Right ventricle myocardium superior (tissue), 1 donor: ENCODE data around the gene C2orf42. TPM values are rescaled to one million over a fixed set of nuclear protein-coding genes. Genes with fewer than 3 reads are reported as not detected.
"Not testable (repeated sequence)": the region's sequence is repeated elsewhere in the genome, so short reads cannot be mapped to it uniquely, and the experiment has no call there.

ENCODE experiments used
- ATAC-seq: fragments of 200-7000 bp; cut with Tn5 transposase; one replicate; pipeline ENCODE4 v1.9.1; 2020; ENCODE audit warnings: mild to moderate bottlenecking; ENCODE audit not compliant: poor library complexity
- DNase-seq: peaks from one replicate; pipeline ENCODE4 v3.0.0-alpha.2; 2020
- intact Hi-C: fragments of 100-400 bp; cut with DNase I; formaldehyde crosslinking; loops from one replicate; pipeline ENCODE4 v1.11.2; 2022
- total RNA-seq: library from RNA; stranded (reverse); fragmentation: NEBNext Ultra II Directional; extraction: Animal tissue kit (Norgen Biotek cat#: 25700); gene quantifications from one replicate; pipeline ENCODE4 v1.2.1, GENCODE V29; 2021
- donor health status: DM: no; HTN: yes; CAD: no; lungs with severe emphysema.

C2orf42 gene
- total RNA-seq, 1 donor from 2014 or later, result 13.6 TPM

GRCh38 chr2:70187170-70187569 is 3.6 kb downstream of the C2orf42 start:
- DNase-seq, ATAC-seq, intact Hi-C loops: not testable (repeated sequence)

GRCh38 chr2:70182689-70183088 is 8.1 kb downstream of the C2orf42 start:
- DNase-seq (no peak), ATAC-seq (no peak)
- intact Hi-C loops, result no loop called here

- DNase-seq, result no peak
- intact Hi-C loops, result no loop called here
- no peak for ATAC-seq
Measured at GRCh38 chr2:70181363-70181956, 9.4 kb downstream of the C2orf42 start.

GRCh38 chr2:70173520-70173919 is 17.3 kb downstream of the C2orf42 start:
- DNase-seq, result no peak

GRCh38 chr2:70169654-70170245 is 21.1 kb downstream of the C2orf42 start:
- DNase-seq, ATAC-seq, intact Hi-C loops: not testable (repeated sequence)

More at GRCh38 chr2:70173520-70173919, 17.3 kb downstream of the C2orf42 start:
- intact Hi-C loops, result no loop called here
- ATAC-seq, result no peak

- DNase-seq, result no peak
- no peak for ATAC-seq
- intact Hi-C loops, result no loop called here
Measured at GRCh38 chr2:70161069-70161534, 29.7 kb downstream of the C2orf42 start.

GRCh38 chr2:70160545-70160944 is 30.3 kb downstream of the C2orf42 start:
- no peak for DNase-seq
- intact Hi-C loops, result no loop called here
- no peak for ATAC-seq

GRCh38 chr2:70149130-70149686 is 41.6 kb downstream of the C2orf42 start:
- intact Hi-C loops, DNase-seq, ATAC-seq: not testable (repeated sequence)

- intact Hi-C loops, ATAC-seq: not testable (repeated sequence)
Measured at GRCh38 chr2:70148211-70148760, 42.5 kb downstream of the C2orf42 start.

GRCh38 chr2:70145851-70146739 is 44.7 kb downstream of the C2orf42 start:
- ATAC-seq, result no peak
- intact Hi-C loops, result no loop called here
- DNase-seq, result no peak

More at GRCh38 chr2:70148211-70148760, 42.5 kb downstream of the C2orf42 start:
- DNase-seq, result not testable (repeated sequence)

- intact Hi-C loops, result no loop called here
- ATAC-seq, result no peak
- DNase-seq, result no peak
Measured at GRCh38 chr2:70145144-70145490, 45.7 kb downstream of the C2orf42 start.

GRCh38 chr2:70144443-70145143 is 46.2 kb downstream of the C2orf42 start:
- ATAC-seq (no peak), DNase-seq (no peak)
- intact Hi-C loops, result no loop called here

GRCh38 chr2:70143314-70144150 is 47.3 kb downstream of the C2orf42 start:
- DNase-seq (peak; percentile 51), ATAC-seq (peak; percentile 18)
- intact Hi-C loops, result loop anchor here (2.0 kb wide), 1 partner anchor 229 kb away; the partner anchor contains the start of gene MXD1

- ATAC-seq (peak; percentile 90), DNase-seq (peak; percentile 100)
- intact Hi-C loops, result loop anchor here (1.0 to 2.0 kb wide), 2 partner anchors 56 to 228 kb away; partner anchors contain the start of gene MXD1
Measured at GRCh38 chr2:70142590-70143313, 48.1 kb downstream of the C2orf42 start.

GRCh38 chr2:70141902-70142589 is 48.8 kb downstream of the C2orf42 start:
- no peak for DNase-seq
- intact Hi-C loops, result loop anchor here (1.0 to 2.0 kb wide), 2 partner anchors 56 to 227 kb away; partner anchors contain the start of gene MXD1
- ATAC-seq, result peak; percentile 85
